DMS53 treated with DMSO at 0.1 percent for 48 hours (cell line): ENCODE data around the gene RNH1.
A peak's percentile ranks its signal among the peaks of the same experiment; 100 is the strongest.

ENCODE experiments used
- DNase-seq: peaks from one replicate; lab custom pipeline; 2025; ENCODE audit not compliant: unreplicated experiment; lab: John Stamatoyannopoulos, UW

The RNH1 gene

GRCh38 chr11:459511-460220, 47.4 kb downstream of the RNH1 start:
- DNase-seq, result no peak

- DNase-seq, result no peak
Measured at GRCh38 chr11:457111-457760, 49.8 kb downstream of the RNH1 start.

- DNase-seq, result no peak
Measured at GRCh38 chr11:456533-456932, 50.5 kb downstream of the RNH1 start.

GRCh38 chr11:455566-456147, 51.4 kb downstream of the RNH1 start:
- no peak for DNase-seq

GRCh38 chr11:454801-455565, 52.1 kb downstream of the RNH1 start:
- DNase-seq, result no peak

- DNase-seq, result no peak
Measured at GRCh38 chr11:454043-454442, 53.0 kb downstream of the RNH1 start.

GRCh38 chr11:453564-453963, 53.5 kb downstream of the RNH1 start:
- no peak for DNase-seq

- no peak for DNase-seq
Measured at GRCh38 chr11:452916-453527, 54.0 kb downstream of the RNH1 start.

GRCh38 chr11:452203-452744, 54.8 kb downstream of the RNH1 start:
- no peak for DNase-seq

GRCh38 chr11:451738-452137, 55.3 kb downstream of the RNH1 start:
- no peak for DNase-seq

GRCh38 chr11:450809-451451, 56.1 kb downstream of the RNH1 start:
- peak; percentile 68 for DNase-seq

GRCh38 chr11:449889-450808, 56.9 kb downstream of the RNH1 start, which contains the start of gene PTDSS2:
Gene PTDSS2 (plus strand): TSS chr11:450279. CDS start chr11:450456, 177 bp downstream.
- DNase-seq, result peak; percentile 92

- peak; percentile 99 for DNase-seq
Measured at GRCh38 chr11:447923-448731, 58.9 kb downstream of the RNH1 start.

GRCh38 chr11:446891-447290, 60.2 kb downstream of the RNH1 start:
- DNase-seq, result peak; percentile 48

GRCh38 chr11:445765-446588, 61.1 kb downstream of the RNH1 start:
- no peak for DNase-seq
